K562 (cell line): ENCODE data around the gene MAD1L1. TPM values are rescaled to one million over a fixed set of nuclear protein-coding genes. Genes with fewer than 3 reads are reported as not detected.

Experiments used
- ATAC-seq: fragments of 200-7000 bp; cut with Tn5 transposase; 3 replicates; pipeline ENCODE4 v1.9.1; 2020; ENCODE audit warnings: moderate library complexity
- BruUV-seq: library from RNA; stranded (reverse); fragments of 400-500 nt; replicated peaks from 2 replicates; lab custom pipeline; 2021; lab: Mats Ljungman, UMichigan
- CTCF ChIA-PET: fragments of 300-600 bp; formaldehyde crosslinking; extraction: SDS; loops from one replicate; lab custom pipeline; 2021; ENCODE audit warnings: low intra/inter-chr PET ratio; lab: Yijun Ruan, JAX
- POLR2A ChIA-PET: fragments of 300-600, 350-650 bp; sonication (Branson Sonifier 250); formaldehyde crosslinking; extraction: SDS; loops from one replicate; lab custom pipeline; 2021; ENCODE audit warnings: antibody characterized with exemption, inconsistent platforms; lab: Yijun Ruan, JAX
- DNase-seq, 4 experiments: peaks; one replicate each; pipeline versions ENCODE4 v3.0.0 to v3.0.0-alpha.2; 2011 to 2018; ENCODE audit warnings: low spot score in 3 of 4, mixed read lengths in 3 of 4; ENCODE audit errors: extremely low read depth in 1 of 4
- FAIRE-seq: peaks from 2 replicates; lab custom pipeline; 2011; peaks lifted over from hg19 to GRCh38; lab: Jason Lieb, UNC
- H2AFZ ChIP-seq: 2 replicates; pipeline ENCODE4 v1.6.0; 2011; ENCODE audit warnings: low read depth, low read length, control low read depth, inconsistent platforms
- H3K27ac ChIP-seq: fragments of 200-600 bp; 3 replicates; pipeline ENCODE4 v1.8.0; 2011; ENCODE audit warnings: low read depth, mild to moderate bottlenecking, control low read depth, inconsistent platforms, low read length, moderate library complexity, mixed read lengths; ENCODE audit errors: extremely low read depth
- H3K27me3 ChIP-seq, 2 experiments: fragments of 300-600 bp in 1 of 2; 2 replicates in 1 of 2; 3 replicates in 1 of 2; pipeline versions ENCODE4 v1.6.0 to v1.8.0; 2011; ENCODE audit warnings: inconsistent platforms in 2 of 2, low read length in 2 of 2, mild to moderate bottlenecking in 1 of 2, mixed read lengths in 1 of 2, moderate library complexity in 1 of 2; ENCODE audit not compliant: control insufficient read depth in 2 of 2, insufficient read depth in 2 of 2
- H3K36me3 ChIP-seq: fragments of 300-600 bp; 3 replicates; pipeline ENCODE4 v1.8.0; 2011; ENCODE audit warnings: mild to moderate bottlenecking, low read length, inconsistent platforms; ENCODE audit not compliant: control insufficient read depth, insufficient read depth
- H3K4me1 ChIP-seq, 2 experiments: fragments of 200-600 bp in 1 of 2; replicated peaks in 1 of 2; 2 replicates in 1 of 2; 3 replicates in 1 of 2; pipeline versions ENCODE4 v1.5.1 to v1.8.0; 2011; ENCODE audit warnings: inconsistent platforms in 2 of 2, low read length in 2 of 2, mild to moderate bottlenecking in 1 of 2, mixed read lengths in 1 of 2, moderate library complexity in 1 of 2; ENCODE audit not compliant: control insufficient read depth in 2 of 2, insufficient read depth in 2 of 2
- H3K4me2 ChIP-seq: 2 replicates; pipeline ENCODE4 v1.6.1; 2011; ENCODE audit warnings: low read length, control low read depth, inconsistent platforms, mixed read lengths; ENCODE audit not compliant: insufficient read depth
- H3K4me3 ChIP-seq: fragments of 200-600 bp; sonication (generic), shearing (Covaris generic); 2 replicates; pipeline ENCODE4 v1.5.1; 2016; ENCODE audit warnings: control low read depth, inconsistent platforms
- H3K79me2 ChIP-seq: fragments of 200-600 bp; 3 replicates; pipeline ENCODE4 v1.8.0; 2011; ENCODE audit warnings: low read length, inconsistent platforms; ENCODE audit not compliant: control insufficient read depth, insufficient read depth
- H3K9ac ChIP-seq, 2 experiments: 2 replicates each; pipeline versions ENCODE4 v1.6.0 to v1.6.1; 2011; ENCODE audit warnings: low read depth in 2 of 2, low read length in 2 of 2, control low read depth in 1 of 2, inconsistent platforms in 1 of 2, mild to moderate bottlenecking in 1 of 2, mixed read lengths in 1 of 2; ENCODE audit not compliant: insufficient read depth in 1 of 2
- H3K9me1 ChIP-seq: one replicate; pipeline ENCODE4 v1.6.0; 2011; ENCODE audit warnings: inconsistent platforms, mild to moderate bottlenecking, low read length, moderate library complexity; ENCODE audit not compliant: control insufficient read depth, insufficient read depth
- H3K9me3 ChIP-seq: replicated peaks from 2 replicates; pipeline ENCODE4 v1.5.1; 2011; ENCODE audit warnings: low read depth, low read length, inconsistent platforms; ENCODE audit not compliant: control insufficient read depth, insufficient read depth
- H4K20me1 ChIP-seq: replicated peaks from 2 replicates; pipeline ENCODE4 v1.6.1; 2011; ENCODE audit warnings: low read length, inconsistent platforms, mixed read lengths; ENCODE audit not compliant: control insufficient read depth, insufficient read depth
- DNMT1 ChIP-seq: fragments of 450-650 bp; IDR thresholded peaks from 2 replicates; pipeline ENCODE4 v1.6.1; 2016; ENCODE audit warnings: antibody characterized with exemption, mild to moderate bottlenecking
- MCM2 ChIP-seq: fragments of 450-650 bp; IDR thresholded peaks from 2 replicates; pipeline ENCODE4 v1.6.1; 2017; ENCODE audit warnings: low read depth, mild to moderate bottlenecking
- MECOM ChIP-seq: fragments of 250-450 bp; sonication (Bioruptor Pico); IDR thresholded peaks from 2 replicates; pipeline ENCODE4 v1.8.0; 2022; ENCODE audit warnings: inconsistent platforms
- MYBL2 ChIP-seq, 2 experiments: fragments of 450-650 bp in 1 of 2; sonication (generic) in 1 of 2; formaldehyde crosslinking in 1 of 2; IDR thresholded peaks; 2 replicates each; pipeline versions ENCODE4 v1.6.1 to v1.8.1; 2017 to 2022; ENCODE audit warnings: borderline replicate concordance in 1 of 2, inconsistent platforms in 1 of 2, low read depth in 1 of 2, mild to moderate bottlenecking in 1 of 2, missing genetic modification reagents in 1 of 2, moderate library complexity in 1 of 2
- NCOA1 ChIP-seq: fragments of 450-650 bp; IDR thresholded peaks from 2 replicates; pipeline ENCODE4 v1.6.1; 2016; ENCODE audit warnings: low read depth
- PML ChIP-seq: IDR thresholded peaks from 2 replicates; pipeline ENCODE4 v1.6.1; 2012; ENCODE audit warnings: low read length, inconsistent platforms
- PTBP1 ChIP-seq: fragments of 200-400 bp; formaldehyde crosslinking; IDR thresholded peaks from 2 replicates; pipeline ENCODE4 v1.6.1; 2017; ENCODE audit warnings: low read depth, low read length
- SMAD1 ChIP-seq: fragments of 150-350 bp; IDR thresholded peaks from 2 replicates; pipeline ENCODE4 v1.6.1; 2014; ENCODE audit warnings: low read length, low read depth; ENCODE audit not compliant: partially characterized antibody
- STAG1 ChIP-seq: sonication (generic); formaldehyde crosslinking; IDR thresholded peaks from 2 replicates; pipeline ENCODE4 v1.5.0; 2020; ENCODE audit warnings: missing genetic modification reagents, borderline replicate concordance
- STAT6 ChIP-seq: sonication (generic); formaldehyde crosslinking; IDR thresholded peaks from 2 replicates; pipeline ENCODE4 v1.8.1; 2023; ENCODE audit warnings: mild to moderate bottlenecking, missing genetic modification reagents
- TCF15 ChIP-seq: fragments of 250-450 bp; sonication (Bioruptor Pico); IDR thresholded peaks from 2 replicates; pipeline ENCODE4 v1.8.0; 2022; ENCODE audit warnings: moderate library complexity, mild to moderate bottlenecking, inconsistent platforms
- ZBTB9 ChIP-seq: fragments of 450-650 bp; formaldehyde crosslinking; IDR thresholded peaks from 2 replicates; pipeline ENCODE4 v1.4.0; 2020; ENCODE audit warnings: mild to moderate bottlenecking, moderate library complexity
- ZEB2 ChIP-seq: fragments of 450-650 bp; IDR thresholded peaks from 2 replicates; pipeline ENCODE4 v1.6.1; 2016
- ZNF184 ChIP-seq: sonication (generic); formaldehyde crosslinking; IDR thresholded peaks from 2 replicates; pipeline ENCODE4 v1.5.0; 2020; ENCODE audit warnings: missing genetic modification reagents
- ZNF584 ChIP-seq: fragments of 200-800 bp; sonication (Bioruptor generic); IDR thresholded peaks from 2 replicates; pipeline ENCODE4 v1.6.1; 2016; ENCODE audit warnings: low read depth, mild to moderate bottlenecking, missing genetic modification characterization, missing compliant biosample characterization
- WGBS: fragments of 100-300 bp; shearing (Covaris generic); methylation state at CpG from one replicate; pipeline ENCODE4 v1.1.6; 2016; ENCODE audit warnings: low coverage, mixed read lengths; ENCODE audit not compliant: insufficient coverage; ENCODE audit errors: missing lambda C conversion rate; 5-methylcytosine and 5-hydroxymethylcytosine counted together
- in situ Hi-C: fragments of 300-500 bp; cut with MboI; formaldehyde crosslinking; loops from 4 replicates; pipeline ENCODE4 v1.15.0; 2018; ENCODE audit warnings: inconsistent platforms, mixed read lengths
- intact Hi-C: fragments of 100-400 bp; cut with micrococcal nuclease; formaldehyde crosslinking; loops from 2 replicates; pipeline ENCODE4 v1.14.2; 2022
- polyA plus RNA-seq, 8 experiments: library from polyadenylated mRNA; depleted of rRNA in 4 of 8; stranded (reverse) in 5 of 8; unstranded in 3 of 8; fragments of >200 nt; fragmentation: Nextera tagmentation in 2 of 8; fragmentation: Illumina TruSeq in 1 of 8; extraction: Ambion mirVana in 2 of 8; extraction: Trizol in 1 of 8; gene quantifications; 2 replicates each; pipeline versions ENCODE4 v1.2.1 to v1.2.3, GENCODE V29; 2011 to 2014; ENCODE audit warnings: inconsistent platforms in 1 of 8, missing spikeins in 1 of 8
- total RNA-seq, 7 experiments: library from RNA; depleted of rRNA in 6 of 7; stranded (reverse); fragments of >200 nt in 6 of 7; fragmentation: Illumina TruSeq in 2 of 7; extraction: Trizol in 2 of 7; gene quantifications; 2 replicates each; pipeline versions ENCODE4 v1.2.1 to v1.2.3, GENCODE V29; 2011 to 2021; ENCODE audit warnings: low replicate concordance in 1 of 7
- TF ChIP-seq, protein P1 (sequence below): sonication (generic); formaldehyde crosslinking; IDR thresholded peaks from 2 replicates; pipeline ENCODE4 v1.8.1; 2022; ENCODE audit warnings: missing genetic modification reagents

MAD1L1 gene
- total and polyA plus RNA-seq, 9 of the 15 experiments (the other 6 are each of a cell fraction or from before 2014, with no cell fraction given) = 1.7 to 89.7 (median 18.0) TPM

- TF ChIP-seq, protein P1, sequence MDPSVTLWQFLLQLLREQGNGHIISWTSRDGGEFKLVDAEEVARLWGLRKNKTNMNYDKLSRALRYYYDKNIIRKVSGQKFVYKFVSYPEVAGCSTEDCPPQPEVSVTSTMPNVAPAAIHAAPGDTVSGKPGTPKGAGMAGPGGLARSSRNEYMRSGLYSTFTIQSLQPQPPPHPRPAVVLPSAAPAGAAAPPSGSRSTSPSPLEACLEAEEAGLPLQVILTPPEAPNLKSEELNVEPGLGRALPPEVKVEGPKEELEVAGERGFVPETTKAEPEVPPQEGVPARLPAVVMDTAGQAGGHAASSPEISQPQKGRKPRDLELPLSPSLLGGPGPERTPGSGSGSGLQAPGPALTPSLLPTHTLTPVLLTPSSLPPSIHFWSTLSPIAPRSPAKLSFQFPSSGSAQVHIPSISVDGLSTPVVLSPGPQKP (CRISPR knock-in tag) = no peak
- TF ChIP-seq ZNF184 (CRISPR knock-in tag) (no peak), NCOA1 (no peak), STAG1 (CRISPR knock-in tag) (no peak), PTBP1 (no peak)
Observed at GRCh38 chr7:1908823-1909420, 323.8 kb downstream of the MAD1L1 start (continued).

- H3K9me1 ChIP-seq = no peaks in the 10 kb centered on the region
- no peaks in the 10 kb centered on the region for H3K36me3 ChIP-seq
- no peaks in the 10 kb centered on the region for H4K20me1 ChIP-seq
- no peak overlapping the region for H3K4me3 ChIP-seq
- DNase-seq (no peak), FAIRE-seq (no peak), ATAC-seq (no peak)
- CTCF ChIA-PET = no interaction called here
- H3K27me3 ChIP-seq = no peaks in the 10 kb centered on the region
- POLR2A ChIA-PET = interaction anchor here (0.6 kb wide), 1 partner anchor 184 kb away, joined by 3 read pairs; no protein-coding TSS in a partner anchor
- H3K9me3 ChIP-seq = no peaks in the 10 kb centered on the region
- no peaks in the 10 kb centered on the region for H3K79me2 ChIP-seq
- WGBS = 93% methylated on average over 21 of the region's 22 CpGs
- in situ Hi-C loops = no loop called here
- BruUV-seq = no TSS peak
- no peak overlapping the region for H2AFZ ChIP-seq
- no peak overlapping the region for H3K4me2 ChIP-seq
- peaks cover 0 to 43% of the 10 kb centered on the region in 2 experiments; a peak in 2 of 5 replicates for H3K4me1 ChIP-seq
- intact Hi-C loops = no loop called here
- H3K9ac ChIP-seq = no peak overlapping the region
- H3K27ac ChIP-seq = no peak overlapping the region
- TF ChIP-seq ZNF584 (CRISPR knock-in tag) (no peak), SMAD1 (no peak), TCF15 (CRISPR knock-in tag) (no peak), MECOM (CRISPR knock-in tag) (no peak), PML (no peak), MYBL2 (IDR thresholded peaks at IDR 0.05; ENCODE audit: low read depth) (no peak), MYBL2 (CRISPR knock-in tag; IDR thresholded peaks at IDR 0.05; ENCODE audit: borderline replicate concordance) (no peak), MCM2 (no peak), ZBTB9 (CRISPR knock-in tag) (no peak), ZEB2 (no peak), STAT6 (no peak), DNMT1 (no peak)
Observed at GRCh38 chr7:1907751-1908365, 324.9 kb downstream of the MAD1L1 start.
